ENCODE data around the gene PIEZO2. TPM values are rescaled to one million over a fixed set of nuclear protein-coding genes. Genes with fewer than 3 reads are reported as not detected.

The PIEZO2 gene
- total RNA-seq, 4 donors from 2014 or later = 0.18 to 3.0 (median 0.21) TPM

- intact Hi-C loops (cut with DNase I; ENCODE audit: low total_unique reads) = no loop called here
- no peaks in the 10 kb centered on the region for H3K27me3 ChIP-seq
- H3K4me3 ChIP-seq = no peak overlapping the region
- ATAC-seq (no peak), DNase-seq (no peak)
- H3K36me3 ChIP-seq = no peaks in the 10 kb centered on the region
- no peak overlapping the region for H3K27ac ChIP-seq
- TF ChIP-seq POLR2A (IDR thresholded peaks at IDR 0.05) = no peak
- TF ChIP-seq CTCF (IDR thresholded peaks at IDR 0.05 in 4 of 5, conservative IDR thresholded peaks at IDR 0.05 in 1 of 5) = no peak
- in situ Hi-C loops (cut with MboI; ENCODE audit: low sequenced_read_pairs in 4 of 4) = no loop called here
- no peaks in the 10 kb centered on the region for H3K4me1 ChIP-seq
- no peaks in the 10 kb centered on the region for H3K9me3 ChIP-seq
These were observed 83.3 kb downstream of the PIEZO2 start for GRCh38 chr18:11066038-11066437.

GRCh38 chr18:11064727-11065460, 84.5 kb downstream of the PIEZO2 start:
- TF ChIP-seq POLR2A (IDR thresholded peaks at IDR 0.05) = no peak
- TF ChIP-seq CTCF (IDR thresholded peaks at IDR 0.05 in 4 of 5, conservative IDR thresholded peaks at IDR 0.05 in 1 of 5) = no peak
- Histone ChIP-seq H3K36me3 (no peaks in the 10 kb centered on the region), H3K27ac (no peak overlapping the region), H3K27me3 (no peaks in the 10 kb centered on the region), H3K9me3 (no peaks in the 10 kb centered on the region), H3K4me3 (no peak overlapping the region), H3K4me1 (no peaks in the 10 kb centered on the region)
- no peak for DNase-seq
- intact Hi-C loops (cut with DNase I; ENCODE audit: low total_unique reads) (no loop called here), in situ Hi-C loops (cut with MboI; ENCODE audit: low sequenced_read_pairs in 4 of 4) (no loop called here)
- no peak for ATAC-seq

- intact Hi-C loops (cut with DNase I; ENCODE audit: low total_unique reads) = no loop called here
- H3K4me3 ChIP-seq = no peak overlapping the region
- H3K9me3 ChIP-seq = no peaks in the 10 kb centered on the region
- in situ Hi-C loops (cut with MboI; ENCODE audit: low sequenced_read_pairs in 4 of 4) = no loop called here
- H3K27me3 ChIP-seq = no peaks in the 10 kb centered on the region
- DNase-seq = no peak
- H3K36me3 ChIP-seq = no peaks in the 10 kb centered on the region
- TF ChIP-seq CTCF (IDR thresholded peaks at IDR 0.05 in 4 of 5, conservative IDR thresholded peaks at IDR 0.05 in 1 of 5) = no peak
- TF ChIP-seq POLR2A (IDR thresholded peaks at IDR 0.05) = no peak
- no peak overlapping the region for H3K27ac ChIP-seq
- ATAC-seq = no peak
- no peaks in the 10 kb centered on the region for H3K4me1 ChIP-seq
These were observed 85.3 kb downstream of the PIEZO2 start for GRCh38 chr18:11064106-11064505.

GRCh38 chr18:11055721-11056120, 93.6 kb downstream of the PIEZO2 start:
- no peaks in the 10 kb centered on the region for H3K4me1 ChIP-seq
- no peaks in the 10 kb centered on the region for H3K9me3 ChIP-seq
- no peaks in the 10 kb centered on the region for H3K36me3 ChIP-seq
- ATAC-seq = no peak
- H3K27ac ChIP-seq = no peak overlapping the region
- TF ChIP-seq POLR2A (IDR thresholded peaks at IDR 0.05) (no peak), CTCF (IDR thresholded peaks at IDR 0.05 in 4 of 5, conservative IDR thresholded peaks at IDR 0.05 in 1 of 5) (no peak)
- no peaks in the 10 kb centered on the region for H3K27me3 ChIP-seq
- no peak overlapping the region for H3K4me3 ChIP-seq
- no peak for DNase-seq
- in situ Hi-C loops (cut with MboI; ENCODE audit: low sequenced_read_pairs in 4 of 4) = no loop called here
- intact Hi-C loops (cut with DNase I; ENCODE audit: low total_unique reads) = no loop called here

GRCh38 chr18:11054497-11054896, 94.9 kb downstream of the PIEZO2 start:
- no peaks in the 10 kb centered on the region for H3K9me3 ChIP-seq
- H3K27ac ChIP-seq = no peak overlapping the region
- no peak for TF ChIP-seq POLR2A (IDR thresholded peaks at IDR 0.05)
- ATAC-seq (no peak), DNase-seq (no peak)
- H3K36me3 ChIP-seq = no peaks in the 10 kb centered on the region
- in situ Hi-C loops (cut with MboI; ENCODE audit: low sequenced_read_pairs in 4 of 4) = no loop called here
- no peak overlapping the region for H3K4me3 ChIP-seq
- H3K4me1 ChIP-seq = no peaks in the 10 kb centered on the region
- intact Hi-C loops (cut with DNase I; ENCODE audit: low total_unique reads) = no loop called here
- H3K27me3 ChIP-seq = no peaks in the 10 kb centered on the region
